ENCODE results near the gene PCNX2. TPM values are rescaled to one million over a fixed set of nuclear protein-coding genes. Genes with fewer than 3 reads are reported as not detected.

The PCNX2 gene
- total RNA-seq, 1 donor from 2014 or later: 18.4 TPM

- Mint-ChIP-seq H3K27me3 (no peaks in the 10 kb centered on the region), H3K36me3 (peaks cover 9% of the 10 kb centered on the region), H3K4me3 (no peak overlapping the region), H3K4me1 (ENCODE audit: unreplicated experiment) (peaks cover 22% of the 10 kb centered on the region), H3K9me3 (peaks cover 8% of the 10 kb centered on the region), H3K27ac (no peak overlapping the region)
- TF ChIP-seq, protein P1, sequence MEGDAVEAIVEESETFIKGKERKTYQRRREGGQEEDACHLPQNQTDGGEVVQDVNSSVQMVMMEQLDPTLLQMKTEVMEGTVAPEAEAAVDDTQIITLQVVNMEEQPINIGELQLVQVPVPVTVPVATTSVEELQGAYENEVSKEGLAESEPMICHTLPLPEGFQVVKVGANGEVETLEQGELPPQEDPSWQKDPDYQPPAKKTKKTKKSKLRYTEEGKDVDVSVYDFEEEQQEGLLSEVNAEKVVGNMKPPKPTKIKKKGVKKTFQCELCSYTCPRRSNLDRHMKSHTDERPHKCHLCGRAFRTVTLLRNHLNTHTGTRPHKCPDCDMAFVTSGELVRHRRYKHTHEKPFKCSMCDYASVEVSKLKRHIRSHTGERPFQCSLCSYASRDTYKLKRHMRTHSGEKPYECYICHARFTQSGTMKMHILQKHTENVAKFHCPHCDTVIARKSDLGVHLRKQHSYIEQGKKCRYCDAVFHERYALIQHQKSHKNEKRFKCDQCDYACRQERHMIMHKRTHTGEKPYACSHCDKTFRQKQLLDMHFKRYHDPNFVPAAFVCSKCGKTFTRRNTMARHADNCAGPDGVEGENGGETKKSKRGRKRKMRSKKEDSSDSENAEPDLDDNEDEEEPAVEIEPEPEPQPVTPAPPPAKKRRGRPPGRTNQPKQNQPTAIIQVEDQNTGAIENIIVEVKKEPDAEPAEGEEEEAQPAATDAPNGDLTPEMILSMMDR (conservative IDR thresholded peaks at IDR 0.05): no peak
- no peak for DNase-seq (ENCODE audit: extremely low spot score, unreplicated experiment)
Measured at GRCh38 chr1:233089251-233089650, 206.3 kb downstream of the PCNX2 start.

DNA sequence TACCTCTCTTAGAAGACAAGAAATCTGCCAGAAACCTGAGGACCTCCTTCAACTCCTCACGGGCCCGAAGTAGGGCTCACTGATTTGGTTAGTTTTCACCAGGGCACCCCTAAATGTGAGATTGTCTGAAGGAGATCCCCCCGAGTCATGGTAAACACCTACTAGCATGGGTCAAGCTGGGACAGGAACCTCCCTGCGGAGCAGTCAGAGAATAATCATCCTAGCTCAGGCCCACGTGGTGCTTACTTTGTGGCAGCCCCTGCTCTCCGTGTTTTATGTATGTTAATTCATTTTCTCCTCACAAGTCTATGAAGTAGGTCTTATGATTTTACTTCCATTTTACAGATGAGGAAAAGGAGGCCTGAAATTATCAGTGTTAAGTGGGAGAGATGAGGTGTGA, 206.9 kb downstream of the PCNX2 start:
- peaks cover 9% of the 10 kb centered on the region for H3K36me3 Mint-ChIP-seq
- H3K9me3 Mint-ChIP-seq: peaks cover 8% of the 10 kb centered on the region
- TF ChIP-seq, protein P1 (conservative IDR thresholded peaks at IDR 0.05): no peak
- no peaks in the 10 kb centered on the region for H3K27me3 Mint-ChIP-seq
- no peak overlapping the region for H3K27ac Mint-ChIP-seq
- no peak overlapping the region for H3K4me3 Mint-ChIP-seq
- H3K4me1 Mint-ChIP-seq (ENCODE audit: unreplicated experiment): peaks cover 22% of the 10 kb centered on the region
- DNase-seq (ENCODE audit: extremely low spot score, unreplicated experiment): no peak

- H3K4me1 Mint-ChIP-seq (ENCODE audit: unreplicated experiment): peaks cover 24% of the 10 kb centered on the region
- H3K27ac Mint-ChIP-seq: peak overlapping the region; percentile 50
- peaks cover 8% of the 10 kb centered on the region for H3K9me3 Mint-ChIP-seq
- H3K4me3 Mint-ChIP-seq: no peak overlapping the region
- H3K27me3 Mint-ChIP-seq: no peaks in the 10 kb centered on the region
- TF ChIP-seq, protein P1 (conservative IDR thresholded peaks at IDR 0.05): no peak
- DNase-seq (ENCODE audit: extremely low spot score, unreplicated experiment): no peak
- peaks cover 12% of the 10 kb centered on the region for H3K36me3 Mint-ChIP-seq
Measured at GRCh38 chr1:233086961-233087881, 208.3 kb downstream of the PCNX2 start.

- Mint-ChIP-seq H3K36me3 (peaks cover 12% of the 10 kb centered on the region), H3K27ac (no peak overlapping the region), H3K4me3 (no peak overlapping the region), H3K4me1 (ENCODE audit: unreplicated experiment) (peaks cover 17% of the 10 kb centered on the region), H3K27me3 (no peaks in the 10 kb centered on the region), H3K9me3 (peaks cover 8% of the 10 kb centered on the region)
- TF ChIP-seq, protein P1 (conservative IDR thresholded peaks at IDR 0.05): no peak
- no peak for DNase-seq (ENCODE audit: extremely low spot score, unreplicated experiment)
Measured at GRCh38 chr1:233085566-233085965, 210.0 kb downstream of the PCNX2 start.

DNA sequence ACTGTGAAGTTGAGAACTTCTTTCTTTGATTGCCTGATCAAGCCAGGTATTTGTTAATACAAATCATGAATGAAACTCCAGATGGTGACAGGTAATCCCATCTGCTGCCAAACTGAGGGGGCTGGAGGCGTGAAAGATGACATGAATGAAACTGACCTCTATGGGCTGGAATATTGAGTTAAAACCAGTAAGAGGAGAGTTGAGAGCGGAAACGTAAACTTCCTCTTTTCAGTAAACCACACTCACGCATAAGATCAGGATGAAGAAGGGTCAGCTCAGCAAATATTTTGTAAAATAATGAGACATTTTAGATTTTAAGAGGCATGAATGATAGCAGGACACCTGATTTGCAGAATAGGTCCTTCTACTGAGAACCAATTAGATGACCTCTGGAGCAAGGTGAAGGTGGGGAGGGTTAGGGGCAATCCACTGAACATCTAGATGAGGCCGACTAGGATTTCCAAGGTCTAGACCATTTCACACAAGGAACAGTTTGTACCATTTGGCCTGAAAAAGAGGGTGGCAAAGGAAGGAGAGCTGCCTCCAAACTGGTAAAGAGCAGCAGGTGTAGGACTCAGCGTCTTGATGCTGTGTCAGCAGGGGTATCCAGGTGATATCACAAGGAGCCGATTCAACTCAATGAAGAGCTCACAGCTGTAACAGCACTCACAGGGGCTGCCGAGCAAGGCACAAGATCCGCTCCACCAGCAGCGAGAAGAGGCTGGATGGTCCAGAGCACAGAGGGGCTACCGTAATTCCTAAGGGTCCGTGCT, 212.6 kb downstream of the PCNX2 start:
- H3K36me3 Mint-ChIP-seq: peaks cover 12% of the 10 kb centered on the region
- no peak overlapping the region for H3K27ac Mint-ChIP-seq
- TF ChIP-seq, protein P1 (conservative IDR thresholded peaks at IDR 0.05): no peak
- no peaks in the 10 kb centered on the region for H3K27me3 Mint-ChIP-seq
- no peak for DNase-seq (ENCODE audit: extremely low spot score, unreplicated experiment)
- H3K4me3 Mint-ChIP-seq: no peak overlapping the region
- H3K9me3 Mint-ChIP-seq: peaks cover 8% of the 10 kb centered on the region
- peaks cover 26% of the 10 kb centered on the region for H3K4me1 Mint-ChIP-seq (ENCODE audit: unreplicated experiment)

Data from type B pancreatic cell (in vitro differentiated cells).